Tibial artery (tissue), 4 donors: ENCODE data around the gene CFC1B.
A peak's percentile ranks its signal among the peaks of the same experiment; 100 is the strongest.
"Not testable (repeated sequence)": the region's sequence is repeated elsewhere in the genome, so short reads cannot be mapped to it uniquely, and the experiment has no call there.

Experiments used
- DNase-seq, 2 donors: peaks; one replicate each; pipeline ENCODE4 v3.0.0-alpha.2; 2019
- H3K27ac ChIP-seq, 2 donors: fragments of 200-600 bp; sonication (generic) in 1 of 2; 1 replicate in 1 of 2; 2 replicates in 1 of 2; pipeline ENCODE4 v1.5.1; 2018 to 2019; ENCODE audit warnings: mild to moderate bottlenecking in 1 of 2
- H3K27me3 ChIP-seq, 2 donors: fragments of 200-600 bp; sonication (generic) in 1 of 2; one replicate each; pipeline versions ENCODE4 v1.5.1 to v1.6.0; 2016 to 2019
- H3K36me3 ChIP-seq, 3 donors: fragments of 200-600 bp; sonication (generic) in 2 of 3; one replicate each; pipeline ENCODE4 v1.5.1; 2016 to 2019; ENCODE audit warnings: mild to moderate bottlenecking in 2 of 3
- H3K4me1 ChIP-seq, 4 donors: fragments of 200-600 bp; sonication (generic) in 2 of 4; 1 replicate in 3 of 4; 2 replicates in 1 of 4; pipeline ENCODE4 v1.5.1; 2016 to 2019
- H3K4me3 ChIP-seq, 2 donors: fragments of 200-600 bp; sonication (generic) in 1 of 2; 1 replicate in 1 of 2; 2 replicates in 1 of 2; pipeline ENCODE4 v1.5.1; 2018 to 2019; ENCODE audit warnings: mild to moderate bottlenecking in 2 of 2
- H3K9me3 ChIP-seq, 3 donors: fragments of 200-600 bp; sonication (generic) in 1 of 3; one replicate each; pipeline ENCODE4 v1.5.1; 2016 to 2019
- intact Hi-C: fragments of 100-400 bp; cut with DNase I; formaldehyde crosslinking; loops from one replicate; pipeline ENCODE4 v1.15.0; 2023; ENCODE audit warnings: low total_unique reads

Gene CFC1B

DNA sequence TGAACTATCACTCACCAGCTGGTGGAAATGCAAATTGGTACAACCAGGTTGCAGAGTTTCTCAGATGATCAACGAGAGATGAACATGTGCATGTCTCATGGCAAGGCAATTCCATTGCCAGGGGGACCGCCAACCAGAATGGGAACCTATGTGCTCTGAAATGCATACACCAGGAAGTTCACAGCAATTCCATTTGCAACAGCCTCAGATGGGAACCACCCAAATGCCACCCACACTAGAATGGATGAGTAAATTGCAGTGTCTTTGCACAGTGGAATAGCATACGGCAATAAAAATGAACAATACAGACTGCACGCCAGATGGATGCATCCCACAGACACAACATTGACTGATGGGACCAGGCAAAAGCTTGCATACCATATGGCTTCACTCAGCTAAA is 21.8 kb downstream of the CFC1B start:
- H3K4me3 ChIP-seq, H3K9me3 ChIP-seq, intact Hi-C loops, DNase-seq, H3K27me3 ChIP-seq, H3K27ac ChIP-seq, H3K36me3 ChIP-seq, H3K4me1 ChIP-seq: not testable (repeated sequence)

DNA sequence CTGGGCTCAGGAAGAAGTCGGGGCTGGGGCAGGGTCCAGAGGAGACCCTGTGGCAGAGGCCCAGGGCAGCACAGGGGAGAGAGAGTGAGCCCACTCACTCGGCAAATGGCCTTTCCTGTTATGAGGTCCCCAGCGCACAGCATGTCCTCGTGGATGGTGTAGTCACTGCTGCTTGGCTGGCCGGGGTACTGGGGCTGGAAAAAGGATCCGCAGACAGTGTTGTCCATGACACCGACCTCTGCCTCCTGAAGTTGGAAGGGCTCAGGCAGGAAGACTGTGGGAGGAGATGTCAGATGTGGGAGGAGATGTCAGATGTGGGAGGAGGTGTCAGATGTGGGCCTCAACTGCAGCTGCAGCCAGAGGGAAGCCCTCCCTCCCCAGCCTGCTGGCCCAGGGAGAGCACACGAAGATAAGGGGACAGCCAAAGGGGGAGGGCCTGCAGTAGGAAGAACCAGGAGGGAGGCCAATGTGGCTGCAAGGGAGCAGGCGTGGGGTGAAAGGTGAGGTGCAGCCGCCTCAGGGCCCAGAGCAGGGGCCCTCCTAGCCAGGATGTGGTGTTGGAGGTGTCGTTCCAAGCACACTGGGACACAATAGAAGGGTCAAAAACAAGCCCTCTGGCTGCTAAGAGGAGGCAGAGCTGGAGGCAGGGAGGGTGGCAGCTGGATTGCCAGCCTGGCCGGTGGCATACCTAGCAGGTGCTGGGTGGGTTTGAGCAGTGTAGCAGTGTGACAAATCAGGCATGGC is 22.9 kb downstream of the CFC1B start:
- H3K4me1 ChIP-seq, H3K36me3 ChIP-seq, H3K9me3 ChIP-seq, H3K27me3 ChIP-seq, intact Hi-C loops, H3K4me3 ChIP-seq, DNase-seq, H3K27ac ChIP-seq: not testable (repeated sequence)

GRCh38 chr2:130544978-130545377 is 24.0 kb downstream of the CFC1B start:
- H3K9me3 ChIP-seq, H3K4me1 ChIP-seq, H3K36me3 ChIP-seq, H3K4me3 ChIP-seq, H3K27ac ChIP-seq, DNase-seq, intact Hi-C loops, H3K27me3 ChIP-seq: not testable (repeated sequence)

DNA sequence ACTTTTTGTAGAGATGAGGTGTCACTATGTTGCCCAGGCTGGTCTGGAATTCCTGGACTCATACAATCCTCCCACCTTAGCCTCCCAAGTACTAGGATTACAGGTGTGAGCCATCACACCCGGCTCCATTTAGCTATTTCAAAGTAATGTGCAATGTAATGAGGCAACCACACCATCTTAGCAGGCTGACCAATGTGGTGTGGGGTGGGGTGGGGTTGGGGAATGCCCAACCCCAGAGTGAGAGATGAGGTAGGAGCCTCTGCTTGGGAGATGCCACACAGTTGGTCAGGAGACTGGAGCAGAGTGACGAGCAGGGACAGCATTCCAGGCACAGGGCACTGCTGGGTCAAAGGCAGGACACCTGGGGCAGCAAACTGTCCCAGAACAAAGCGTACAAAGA is 27.4 kb downstream of the CFC1B start:
- H3K27ac ChIP-seq, H3K9me3 ChIP-seq, H3K36me3 ChIP-seq, H3K4me3 ChIP-seq, H3K27me3 ChIP-seq, DNase-seq, intact Hi-C loops, H3K4me1 ChIP-seq: not testable (repeated sequence)

DNA sequence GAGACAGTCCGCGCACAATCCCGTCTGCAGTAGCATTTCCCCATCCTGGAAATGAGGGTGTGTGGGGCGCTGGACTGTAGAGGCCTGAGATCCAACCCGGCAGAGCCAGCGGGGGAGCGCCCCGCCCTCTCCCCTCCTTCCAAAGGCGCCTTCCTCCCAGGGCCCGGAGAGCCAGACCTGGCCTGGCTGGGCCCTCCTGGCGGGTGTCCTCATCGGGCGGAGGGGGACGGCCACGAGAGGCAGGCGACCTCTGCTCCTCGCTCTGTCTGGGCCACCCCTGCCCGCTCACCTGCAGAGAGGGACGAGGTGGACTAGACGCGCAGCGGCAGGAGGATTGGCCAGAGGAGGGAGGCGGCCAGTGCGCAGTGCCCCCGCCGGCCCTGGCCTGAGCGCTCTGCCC is 28.5 kb downstream of the CFC1B start:
- not testable (repeated sequence) for H3K27ac ChIP-seq, H3K27me3 ChIP-seq, DNase-seq

GRCh38 chr2:130554178-130554577 is 33.2 kb downstream of the CFC1B start:
- H3K4me3 ChIP-seq, intact Hi-C loops, H3K27ac ChIP-seq, DNase-seq, H3K36me3 ChIP-seq, H3K27me3 ChIP-seq, H3K4me1 ChIP-seq, H3K9me3 ChIP-seq: not testable (repeated sequence)

More for the DNA sequence above, 28.5 kb downstream of the CFC1B start:
- H3K9me3 ChIP-seq, H3K4me1 ChIP-seq, H3K36me3 ChIP-seq, intact Hi-C loops, H3K4me3 ChIP-seq: not testable (repeated sequence)

- H3K9me3 ChIP-seq, H3K27ac ChIP-seq, H3K4me1 ChIP-seq, H3K36me3 ChIP-seq, H3K4me3 ChIP-seq, intact Hi-C loops, H3K27me3 ChIP-seq, DNase-seq: not testable (repeated sequence)
Observed at GRCh38 chr2:130556441-130556840, 35.4 kb downstream of the CFC1B start.

DNA sequence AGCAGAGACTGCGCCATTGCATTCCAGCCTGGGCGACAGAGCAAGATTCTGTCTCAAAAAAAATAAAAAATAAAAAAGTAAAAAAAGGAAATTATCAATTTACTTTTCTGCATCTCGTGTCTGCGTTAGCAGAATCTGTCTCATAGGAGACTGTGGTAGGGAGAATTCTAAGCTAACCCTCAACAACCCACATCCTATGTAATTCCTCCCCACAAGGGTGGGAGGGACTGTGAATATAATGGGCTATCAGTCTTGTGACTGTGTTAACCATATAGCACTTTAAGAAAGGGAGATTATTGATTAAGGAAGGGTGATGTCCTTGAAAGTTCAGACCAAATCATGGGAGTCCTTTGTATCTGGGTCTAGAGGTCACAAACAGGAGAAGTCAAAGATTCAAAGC is 45.1 kb downstream of the CFC1B start:
- H3K27me3 ChIP-seq, DNase-seq: not testable (repeated sequence)

DNA sequence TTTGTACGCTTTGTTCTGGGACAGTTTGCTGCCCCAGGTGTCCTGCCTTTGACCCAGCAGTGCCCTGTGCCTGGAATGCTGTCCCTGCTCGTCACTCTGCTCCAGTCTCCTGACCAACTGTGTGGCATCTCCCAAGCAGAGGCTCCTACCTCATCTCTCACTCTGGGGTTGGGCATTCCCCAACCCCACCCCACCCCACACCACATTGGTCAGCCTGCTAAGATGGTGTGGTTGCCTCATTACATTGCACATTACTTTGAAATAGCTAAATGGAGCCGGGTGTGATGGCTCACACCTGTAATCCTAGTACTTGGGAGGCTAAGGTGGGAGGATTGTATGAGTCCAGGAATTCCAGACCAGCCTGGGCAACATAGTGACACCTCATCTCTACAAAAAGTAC is 50.9 kb downstream of the CFC1B start:
- H3K36me3 ChIP-seq, H3K9me3 ChIP-seq, intact Hi-C loops, H3K4me3 ChIP-seq, H3K4me1 ChIP-seq, H3K27me3 ChIP-seq, DNase-seq, H3K27ac ChIP-seq: not testable (repeated sequence)

More for the DNA sequence above, 45.1 kb downstream of the CFC1B start:
- H3K27ac ChIP-seq, H3K4me1 ChIP-seq, H3K4me3 ChIP-seq, H3K9me3 ChIP-seq, intact Hi-C loops, H3K36me3 ChIP-seq: not testable (repeated sequence)

GRCh38 chr2:130574230-130574629 is 53.2 kb downstream of the CFC1B start:
- H3K27me3 ChIP-seq, H3K9me3 ChIP-seq, intact Hi-C loops, H3K27ac ChIP-seq, H3K36me3 ChIP-seq, H3K4me1 ChIP-seq, H3K4me3 ChIP-seq: not testable (repeated sequence)
- peak in 1 of 2 donors; percentile 40 for DNase-seq

GRCh38 chr2:130576209-130576784 is 55.3 kb downstream of the CFC1B start:
- H3K4me3 ChIP-seq, DNase-seq, H3K27me3 ChIP-seq, intact Hi-C loops, H3K9me3 ChIP-seq, H3K27ac ChIP-seq, H3K36me3 ChIP-seq, H3K4me1 ChIP-seq: not testable (repeated sequence)

DNA sequence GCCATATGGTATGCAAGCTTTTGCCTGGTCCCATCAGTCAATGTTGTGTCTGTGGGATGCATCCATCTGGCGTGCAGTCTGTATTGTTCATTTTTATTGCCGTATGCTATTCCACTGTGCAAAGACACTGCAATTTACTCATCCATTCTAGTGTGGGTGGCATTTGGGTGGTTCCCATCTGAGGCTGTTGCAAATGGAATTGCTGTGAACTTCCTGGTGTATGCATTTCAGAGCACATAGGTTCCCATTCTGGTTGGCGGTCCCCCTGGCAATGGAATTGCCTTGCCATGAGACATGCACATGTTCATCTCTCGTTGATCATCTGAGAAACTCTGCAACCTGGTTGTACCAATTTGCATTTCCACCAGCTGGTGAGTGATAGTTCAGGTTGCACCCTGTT is 56.5 kb downstream of the CFC1B start:
- intact Hi-C loops, H3K4me1 ChIP-seq, H3K4me3 ChIP-seq, H3K27ac ChIP-seq, H3K27me3 ChIP-seq, H3K9me3 ChIP-seq, H3K36me3 ChIP-seq, DNase-seq: not testable (repeated sequence)
